HL-60 (cell line): ENCODE measurements around the gene CCDC88A.

Experiments
- DNase-seq, 2 experiments: peaks; one replicate each; pipeline ENCODE4 v3.0.0-alpha.2; 2010 to 2020; ENCODE audit warnings: low read depth in 1 of 2, low spot score in 1 of 2
- H3K27ac ChIP-seq: fragments of 250-450 bp; sonication (Bioruptor Pico); replicated peaks from 2 replicates; pipeline ENCODE4 v1.5.1; 2020; ENCODE audit warnings: mild to moderate bottlenecking, moderate library complexity
- H3K27me3 ChIP-seq: fragments of 250-450 bp; sonication (Bioruptor Pico); 2 replicates; pipeline ENCODE4 v1.5.1; 2021; ENCODE audit warnings: mild to moderate bottlenecking, moderate library complexity; ENCODE audit not compliant: insufficient read depth, poor library complexity, severe bottlenecking
- H3K4me3 ChIP-seq: replicated peaks from 2 replicates; pipeline ENCODE4 v1.5.1; 2011; ENCODE audit warnings: mild to moderate bottlenecking, control low read depth, low read length; ENCODE audit not compliant: insufficient read depth
- GABPA ChIP-seq: IDR thresholded peaks from 2 replicates; pipeline ENCODE4 v1.6.1; 2012; ENCODE audit warnings: low read depth
- POLR2AphosphoS5 ChIP-seq: IDR thresholded peaks from 2 replicates; pipeline ENCODE4 v1.6.1; 2012; ENCODE audit warnings: low read depth
- SPI1 ChIP-seq: IDR thresholded peaks from 2 replicates; pipeline ENCODE4 v1.6.1; 2012; ENCODE audit warnings: low read depth, mild to moderate bottlenecking, borderline replicate concordance
- TF ChIP-seq, protein P1 (sequence below): IDR thresholded peaks from one replicate; pipeline ENCODE4 v1.5.1; 2011; ENCODE audit warnings: low read length, control low read depth, inconsistent platforms; ENCODE audit not compliant: insufficient read depth
- TF ChIP-seq, protein P2 (sequence below): IDR thresholded peaks from 2 replicates; pipeline ENCODE4 v1.6.1; 2012; ENCODE audit warnings: low read depth; ENCODE audit not compliant: insufficient replicate concordance

CCDC88A gene

GRCh38 chr2:55420439-55420725 lies 726 bp upstream of the CCDC88A start:
- no peak for DNase-seq
- Histone ChIP-seq H3K4me3 (peak overlapping the region; percentile 99), H3K27me3 (no peaks in the 10 kb centered on the region), H3K27ac (peak overlapping the region; percentile 73)
- no peak for TF ChIP-seq SPI1
- TF ChIP-seq, protein P1, sequence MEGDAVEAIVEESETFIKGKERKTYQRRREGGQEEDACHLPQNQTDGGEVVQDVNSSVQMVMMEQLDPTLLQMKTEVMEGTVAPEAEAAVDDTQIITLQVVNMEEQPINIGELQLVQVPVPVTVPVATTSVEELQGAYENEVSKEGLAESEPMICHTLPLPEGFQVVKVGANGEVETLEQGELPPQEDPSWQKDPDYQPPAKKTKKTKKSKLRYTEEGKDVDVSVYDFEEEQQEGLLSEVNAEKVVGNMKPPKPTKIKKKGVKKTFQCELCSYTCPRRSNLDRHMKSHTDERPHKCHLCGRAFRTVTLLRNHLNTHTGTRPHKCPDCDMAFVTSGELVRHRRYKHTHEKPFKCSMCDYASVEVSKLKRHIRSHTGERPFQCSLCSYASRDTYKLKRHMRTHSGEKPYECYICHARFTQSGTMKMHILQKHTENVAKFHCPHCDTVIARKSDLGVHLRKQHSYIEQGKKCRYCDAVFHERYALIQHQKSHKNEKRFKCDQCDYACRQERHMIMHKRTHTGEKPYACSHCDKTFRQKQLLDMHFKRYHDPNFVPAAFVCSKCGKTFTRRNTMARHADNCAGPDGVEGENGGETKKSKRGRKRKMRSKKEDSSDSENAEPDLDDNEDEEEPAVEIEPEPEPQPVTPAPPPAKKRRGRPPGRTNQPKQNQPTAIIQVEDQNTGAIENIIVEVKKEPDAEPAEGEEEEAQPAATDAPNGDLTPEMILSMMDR, result no peak
- no peak for TF ChIP-seq POLR2AphosphoS5
- TF ChIP-seq GABPA, result no peak
- TF ChIP-seq, protein P2, sequence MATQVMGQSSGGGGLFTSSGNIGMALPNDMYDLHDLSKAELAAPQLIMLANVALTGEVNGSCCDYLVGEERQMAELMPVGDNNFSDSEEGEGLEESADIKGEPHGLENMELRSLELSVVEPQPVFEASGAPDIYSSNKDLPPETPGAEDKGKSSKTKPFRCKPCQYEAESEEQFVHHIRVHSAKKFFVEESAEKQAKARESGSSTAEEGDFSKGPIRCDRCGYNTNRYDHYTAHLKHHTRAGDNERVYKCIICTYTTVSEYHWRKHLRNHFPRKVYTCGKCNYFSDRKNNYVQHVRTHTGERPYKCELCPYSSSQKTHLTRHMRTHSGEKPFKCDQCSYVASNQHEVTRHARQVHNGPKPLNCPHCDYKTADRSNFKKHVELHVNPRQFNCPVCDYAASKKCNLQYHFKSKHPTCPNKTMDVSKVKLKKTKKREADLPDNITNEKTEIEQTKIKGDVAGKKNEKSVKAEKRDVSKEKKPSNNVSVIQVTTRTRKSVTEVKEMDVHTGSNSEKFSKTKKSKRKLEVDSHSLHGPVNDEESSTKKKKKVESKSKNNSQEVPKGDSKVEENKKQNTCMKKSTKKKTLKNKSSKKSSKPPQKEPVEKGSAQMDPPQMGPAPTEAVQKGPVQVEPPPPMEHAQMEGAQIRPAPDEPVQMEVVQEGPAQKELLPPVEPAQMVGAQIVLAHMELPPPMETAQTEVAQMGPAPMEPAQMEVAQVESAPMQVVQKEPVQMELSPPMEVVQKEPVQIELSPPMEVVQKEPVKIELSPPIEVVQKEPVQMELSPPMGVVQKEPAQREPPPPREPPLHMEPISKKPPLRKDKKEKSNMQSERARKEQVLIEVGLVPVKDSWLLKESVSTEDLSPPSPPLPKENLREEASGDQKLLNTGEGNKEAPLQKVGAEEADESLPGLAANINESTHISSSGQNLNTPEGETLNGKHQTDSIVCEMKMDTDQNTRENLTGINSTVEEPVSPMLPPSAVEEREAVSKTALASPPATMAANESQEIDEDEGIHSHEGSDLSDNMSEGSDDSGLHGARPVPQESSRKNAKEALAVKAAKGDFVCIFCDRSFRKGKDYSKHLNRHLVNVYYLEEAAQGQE, result no peak

DNA sequence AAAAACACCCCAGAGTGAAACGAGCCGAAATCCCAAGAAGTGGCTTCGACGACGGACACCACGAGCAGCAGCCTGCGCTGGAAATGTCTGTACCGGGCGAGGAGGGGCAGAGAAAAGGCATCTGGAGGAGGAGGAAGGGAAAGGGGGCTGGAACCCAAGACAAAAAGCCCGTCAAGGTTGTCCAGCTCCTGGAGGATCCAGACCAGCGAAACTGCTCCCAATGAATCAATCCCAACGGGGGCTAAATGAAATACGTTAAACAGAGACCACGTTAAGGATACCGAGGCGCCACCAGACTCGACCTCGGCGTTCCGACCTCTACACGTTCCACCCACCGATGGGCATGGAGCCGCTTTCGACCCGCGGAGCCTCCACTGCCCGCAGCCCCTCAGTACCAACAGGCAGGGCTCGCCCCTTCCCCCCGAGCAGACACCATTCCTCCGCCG lies 400 bp downstream of the CCDC88A start:
- Histone ChIP-seq H3K4me3 (peak overlapping the region; percentile 99), H3K27me3 (no peaks in the 10 kb centered on the region), H3K27ac (peak overlapping the region; percentile 90)
- DNase-seq, result peak in 1 of 2 experiments; percentile 32
- TF ChIP-seq POLR2AphosphoS5 (no peak), SPI1 (no peak), GABPA (no peak)
- TF ChIP-seq, protein P2, result no peak
- TF ChIP-seq, protein P1, result no peak

GRCh38 chr2:55418512-55419232 lies 984 bp downstream of the CCDC88A start:
- Histone ChIP-seq H3K27me3 (no peaks in the 10 kb centered on the region), H3K27ac (peak overlapping the region; percentile 90), H3K4me3 (peak overlapping the region; percentile 99)
- TF ChIP-seq, protein P1, result no peak
- TF ChIP-seq, protein P2, result no peak
- peak; percentile 29; the same call in 1 of the 2 replicates for TF ChIP-seq SPI1
- DNase-seq, result peak in 1 of 2 experiments; percentile 14
